GM18951 (cell line): Measurements from ENCODE around the gene TMEM203.
A peak's percentile ranks its signal among the peaks of the same experiment; 100 is the strongest.

Experiments used
- POLR2A ChIP-seq: IDR thresholded peaks from 4 replicates; pipeline ENCODE4 v1.6.1; 2011; ENCODE audit warnings: mild to moderate bottlenecking; ENCODE audit not compliant: insufficient read length, insufficient read depth; ENCODE audit errors: extremely low read depth
- in situ Hi-C: fragments of 300-500 bp; cut with MboI; formaldehyde crosslinking; loops from one replicate; pipeline ENCODE4 v1.12.0; 2022; ENCODE audit warnings: low sequenced_read_pairs, mixed read lengths, inconsistent platforms; ENCODE audit not compliant: unreplicated experiment

The TMEM203 gene, protein sequence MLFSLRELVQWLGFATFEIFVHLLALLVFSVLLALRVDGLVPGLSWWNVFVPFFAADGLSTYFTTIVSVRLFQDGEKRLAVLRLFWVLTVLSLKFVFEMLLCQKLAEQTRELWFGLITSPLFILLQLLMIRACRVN

DNA sequence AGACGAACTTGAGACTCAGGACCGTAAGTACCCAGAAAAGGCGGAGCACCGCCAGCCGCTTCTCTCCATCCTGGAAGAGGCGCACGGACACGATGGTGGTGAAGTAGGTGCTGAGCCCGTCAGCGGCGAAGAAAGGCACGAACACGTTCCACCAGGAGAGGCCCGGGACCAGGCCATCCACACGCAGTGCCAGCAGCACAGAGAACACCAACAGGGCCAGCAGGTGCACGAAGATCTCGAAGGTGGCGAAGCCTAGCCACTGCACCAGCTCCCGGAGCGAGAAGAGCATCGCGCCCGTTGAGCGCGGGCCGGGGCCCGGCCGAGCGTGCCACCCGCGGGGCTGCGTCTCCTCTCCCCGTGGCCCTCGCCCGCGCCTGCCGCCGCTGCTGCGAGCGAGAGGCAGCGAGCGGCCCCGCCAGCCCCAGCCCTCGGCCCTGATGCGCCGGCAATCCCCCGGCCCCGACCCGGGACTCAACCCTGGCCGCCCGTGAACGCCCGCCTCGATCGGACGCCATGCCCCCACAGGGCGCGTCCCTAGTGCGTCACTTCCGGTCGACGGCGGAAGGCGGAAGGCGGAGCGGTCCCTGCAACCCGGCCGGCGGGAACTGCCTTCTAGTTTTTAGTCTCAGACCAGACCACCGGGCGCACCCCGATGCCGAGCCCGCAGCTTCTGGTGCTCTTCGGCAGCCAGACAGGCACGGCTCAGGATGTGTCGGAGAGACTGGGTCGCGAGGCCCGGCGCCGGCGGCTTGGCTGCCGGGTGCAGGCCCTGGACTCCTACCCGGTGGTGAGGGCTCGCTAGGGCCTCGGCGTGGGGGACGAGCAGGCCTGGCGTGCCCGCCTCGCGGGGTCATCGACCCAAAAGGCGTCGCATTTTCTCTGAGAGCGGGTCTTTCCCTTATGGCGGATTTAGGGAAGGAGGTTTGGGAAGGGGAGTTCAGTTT lies at the start of gene TMEM203, which contains the start of gene NDOR1:
Gene TMEM203, minus strand, starts transcription at position 523 of the 944 bp plus-strand sequence. Its CDS starts 234 bp downstream, at position 289.
Gene NDOR1, plus strand, starts transcription at position 575 of the 944 bp plus-strand sequence. Its CDS starts 78 bp downstream, at position 653.
- in situ Hi-C loops = no loop called here
- TF ChIP-seq POLR2A = peak; percentile 93

DNA sequence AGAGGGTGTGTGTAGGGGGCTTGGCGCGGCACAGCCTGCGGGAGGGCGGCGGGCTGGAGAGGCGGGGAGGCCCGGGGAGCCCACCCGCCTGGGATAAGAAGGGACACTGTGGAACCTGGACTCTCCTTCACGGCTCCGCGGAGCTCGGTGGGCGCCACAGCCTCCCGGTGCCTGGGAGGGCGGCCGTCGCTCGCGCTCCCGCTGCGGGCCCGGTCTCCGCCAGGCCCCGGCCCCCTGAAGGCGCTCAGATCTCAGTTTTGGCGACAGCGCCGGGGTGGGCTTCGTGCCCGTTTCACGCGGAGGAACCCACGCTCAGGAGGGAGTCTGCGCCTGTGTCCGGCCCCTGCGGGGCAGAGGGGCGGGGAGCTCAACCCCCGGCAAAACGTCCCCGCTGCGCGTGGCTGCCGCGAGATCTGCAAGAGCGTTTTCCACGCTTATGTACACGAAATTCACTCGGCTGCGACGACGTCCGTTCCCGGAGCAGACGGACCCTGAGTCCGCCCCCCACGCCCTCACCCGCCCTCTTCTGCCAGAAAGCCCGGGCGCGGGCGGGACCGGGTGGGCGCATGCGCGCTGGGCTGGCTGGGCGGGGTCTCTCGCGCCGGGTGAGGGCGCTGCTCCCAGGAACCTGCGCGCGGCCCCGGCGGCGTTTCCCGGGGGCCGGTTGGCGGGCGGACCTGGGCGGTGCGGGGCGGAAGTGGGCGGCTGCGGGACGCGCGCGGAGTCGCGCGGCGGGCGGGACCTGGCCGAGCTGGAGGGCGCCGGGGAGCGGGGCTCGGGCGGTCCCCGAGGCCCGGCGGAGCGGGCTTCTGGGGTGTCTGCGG lies 49.4 kb upstream of the TMEM203 start, which contains the start of gene NELFB:
Gene NELFB, plus strand, starts transcription at position 704 of the 824 bp plus-strand sequence.
- in situ Hi-C loops = no loop called here
- TF ChIP-seq POLR2A = peak; percentile 86

DNA sequence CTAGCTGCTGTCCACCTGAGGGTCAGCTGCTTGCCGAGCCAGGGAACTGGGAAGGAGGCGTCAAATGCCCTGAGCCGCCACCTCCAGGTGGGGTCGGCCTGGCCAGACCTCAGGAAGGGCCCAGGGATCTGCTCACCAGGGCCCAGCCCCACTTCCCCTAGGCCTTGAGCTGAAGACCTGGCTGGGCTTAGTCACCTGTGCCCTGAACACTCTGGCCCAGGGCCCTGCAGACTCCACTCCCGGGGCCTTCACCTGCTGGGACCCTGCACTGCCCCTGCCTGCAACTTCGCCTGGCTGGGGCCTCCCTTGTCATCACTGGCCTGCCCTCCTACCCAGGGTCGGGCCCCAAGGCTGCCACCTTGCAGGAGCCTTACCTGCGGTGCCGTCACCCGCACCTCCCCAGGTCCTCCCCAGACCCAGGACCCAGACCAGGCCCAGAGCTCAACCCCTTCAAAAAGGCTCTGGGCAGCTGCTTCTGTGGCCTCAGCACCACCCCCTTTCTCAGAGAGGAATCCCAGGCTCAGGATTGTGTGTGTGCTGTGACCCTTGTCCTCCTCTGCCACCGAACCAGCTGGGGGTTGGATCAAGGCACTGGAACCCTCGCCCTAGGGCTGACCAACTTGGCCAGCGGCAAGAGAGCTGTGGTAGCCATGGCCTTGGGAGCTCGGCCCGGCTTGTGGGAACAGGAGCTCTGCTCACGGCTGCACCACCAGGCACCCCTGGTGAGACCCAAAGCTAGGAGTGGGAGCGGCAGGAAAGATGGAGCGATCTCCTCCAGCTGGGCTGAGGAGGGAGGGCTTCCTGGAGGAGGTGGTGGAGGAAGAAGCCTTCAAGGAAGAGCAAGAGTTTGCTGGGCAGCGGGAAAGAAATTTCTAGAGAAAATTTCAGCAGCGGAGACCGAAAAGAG lies 48.5 kb upstream of the TMEM203 start:
- no peak for TF ChIP-seq POLR2A
- in situ Hi-C loops = no loop called here

DNA sequence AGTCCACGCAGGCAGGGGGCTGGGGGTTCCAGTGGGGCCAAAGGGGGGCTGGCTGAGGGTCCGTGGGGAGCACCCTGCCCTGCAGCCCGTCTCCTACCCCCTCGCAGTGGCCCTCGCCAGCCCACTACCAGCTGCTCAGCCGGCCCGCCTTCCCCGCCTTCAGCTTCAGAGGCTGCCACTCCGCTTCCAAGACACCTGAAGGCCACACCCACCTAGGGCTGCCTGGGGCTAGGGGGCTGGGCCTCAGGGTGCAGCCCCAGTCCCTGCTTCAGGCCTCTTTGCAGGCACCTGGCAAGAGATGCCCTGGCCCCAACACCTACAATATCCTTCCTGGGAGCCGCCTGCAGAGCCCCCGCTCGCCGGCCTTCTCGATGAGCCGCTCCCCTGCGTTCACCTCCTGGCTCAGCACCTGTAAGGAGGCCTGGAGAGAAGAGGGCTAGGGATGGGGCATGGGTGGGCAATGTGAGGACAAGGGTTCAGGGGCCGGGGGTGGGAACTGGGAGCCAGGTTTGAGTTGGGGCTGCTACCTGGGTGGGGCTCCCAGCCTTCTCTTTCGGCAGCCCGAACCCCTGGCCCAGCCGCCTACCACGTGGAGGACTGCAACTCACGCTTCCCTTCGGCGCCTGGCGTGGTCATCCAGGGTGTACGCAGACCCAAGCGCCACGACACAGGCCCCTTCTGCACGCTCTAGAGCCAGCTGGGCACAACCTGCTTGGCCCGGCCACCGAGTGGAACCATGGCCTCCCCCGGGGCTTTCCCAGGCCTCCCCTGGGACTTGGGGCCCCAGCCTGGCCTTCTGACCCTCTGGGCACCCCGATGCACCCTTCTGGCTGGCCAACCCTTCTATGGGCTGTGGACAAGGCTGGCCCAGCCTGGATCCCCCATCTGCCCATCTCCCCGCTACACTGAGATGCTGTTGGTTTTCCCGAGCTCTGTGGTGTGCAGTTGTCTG lies 47.4 kb upstream of the TMEM203 start:
- TF ChIP-seq POLR2A = no peak
- in situ Hi-C loops = no loop called here

DNA sequence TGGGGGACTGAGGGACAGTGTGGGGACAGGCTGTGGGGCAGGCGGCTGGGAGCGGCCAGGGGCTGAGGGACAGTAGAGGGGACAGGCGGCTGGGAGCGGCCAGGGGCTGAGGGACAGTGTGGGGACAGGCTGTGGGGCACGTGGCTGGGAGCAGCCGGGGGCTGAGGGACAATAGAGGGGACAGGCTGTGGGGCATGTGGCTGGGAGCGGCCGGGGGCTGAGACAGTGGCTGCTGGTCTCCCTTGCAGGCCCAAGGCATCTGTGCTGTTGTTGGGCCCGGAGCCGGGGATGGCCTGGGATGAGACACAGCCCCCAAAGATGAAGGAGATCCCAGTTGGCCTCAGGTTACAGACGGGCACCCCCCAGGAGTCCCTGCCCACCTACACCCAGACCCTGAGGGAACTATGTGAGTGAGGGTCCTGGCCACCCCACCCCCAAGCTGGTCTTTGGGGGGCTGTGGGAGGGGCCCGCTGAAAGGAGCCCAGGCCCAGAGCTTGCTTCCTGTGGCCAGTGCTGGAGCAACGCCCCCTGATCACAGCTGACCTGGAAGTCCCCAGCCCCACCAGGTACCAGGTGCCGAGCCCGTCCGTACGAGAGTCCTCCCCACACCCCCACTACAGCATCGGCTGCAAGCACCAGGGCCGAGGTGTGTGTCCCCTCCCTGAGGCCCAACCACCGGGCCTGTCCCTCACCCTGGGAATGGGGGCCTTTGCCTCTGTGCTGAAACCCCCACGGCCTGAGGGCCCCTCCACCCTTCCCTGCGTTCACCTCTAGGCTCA lies 46.2 kb upstream of the TMEM203 start:
- in situ Hi-C loops = no loop called here
- no peak for TF ChIP-seq POLR2A

DNA sequence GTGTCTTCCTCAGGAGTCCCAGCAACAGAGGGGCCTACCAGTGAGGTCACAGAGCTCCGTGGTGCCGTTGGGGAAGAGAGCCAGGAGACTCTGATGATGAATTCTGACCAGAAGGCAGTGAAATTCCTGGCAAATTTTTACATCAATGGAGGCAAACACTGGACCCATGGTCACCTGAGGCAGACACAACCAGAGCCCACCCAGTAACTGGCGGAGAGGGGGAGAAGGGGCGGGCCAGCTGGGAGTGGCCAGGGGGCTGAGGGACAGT lies 45.7 kb upstream of the TMEM203 start, which contains the start of gene STPG3:
Gene STPG3, plus strand, starts transcription at position 93 of the 268 bp plus-strand sequence. Its CDS starts 1 bp downstream, at position 94.
- in situ Hi-C loops = no loop called here
- no peak for TF ChIP-seq POLR2A

DNA sequence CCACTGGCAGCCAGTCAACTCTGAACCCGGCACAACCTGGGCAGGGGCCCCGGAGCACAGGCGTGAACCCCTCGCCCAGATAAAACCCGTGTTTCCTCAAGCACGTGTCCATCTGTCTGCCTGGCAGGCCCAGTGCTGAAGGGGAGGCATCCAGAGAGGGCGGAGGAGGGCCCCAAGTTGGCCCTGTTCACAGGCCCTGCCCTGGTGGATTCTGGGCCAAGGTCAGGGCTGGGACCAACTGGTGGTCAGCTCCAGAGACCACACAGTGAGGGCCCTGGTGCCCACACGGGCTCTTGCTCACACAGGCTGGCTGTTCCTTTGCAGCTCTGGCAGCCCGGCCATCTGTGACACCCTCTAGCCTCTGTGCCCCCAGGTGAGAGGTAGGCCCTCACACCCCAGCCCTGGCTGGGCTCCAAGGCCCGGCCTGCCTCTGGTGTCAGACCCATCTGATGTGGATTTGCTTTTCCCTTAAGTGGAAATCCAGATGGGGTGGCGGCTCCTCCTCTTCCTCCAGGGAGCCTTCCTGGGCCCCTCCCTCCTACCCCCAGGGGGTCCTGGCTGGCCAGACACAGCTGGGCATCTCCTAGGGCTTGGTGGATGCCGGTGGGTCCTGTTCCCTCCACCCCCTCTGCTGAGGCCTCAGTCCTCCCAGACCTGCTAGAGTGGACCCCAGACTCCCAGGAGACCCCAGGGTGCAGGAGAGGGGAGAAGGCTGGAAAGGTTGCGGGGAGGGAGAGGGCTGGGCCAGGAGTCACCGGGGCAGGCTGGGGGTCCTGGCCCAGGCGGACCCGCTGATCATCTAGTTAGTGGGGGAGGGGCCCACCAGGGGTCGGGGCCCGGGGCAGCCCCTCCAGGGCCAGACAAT lies 45.1 kb upstream of the TMEM203 start:
- no peak for TF ChIP-seq POLR2A
- in situ Hi-C loops = no loop called here

DNA sequence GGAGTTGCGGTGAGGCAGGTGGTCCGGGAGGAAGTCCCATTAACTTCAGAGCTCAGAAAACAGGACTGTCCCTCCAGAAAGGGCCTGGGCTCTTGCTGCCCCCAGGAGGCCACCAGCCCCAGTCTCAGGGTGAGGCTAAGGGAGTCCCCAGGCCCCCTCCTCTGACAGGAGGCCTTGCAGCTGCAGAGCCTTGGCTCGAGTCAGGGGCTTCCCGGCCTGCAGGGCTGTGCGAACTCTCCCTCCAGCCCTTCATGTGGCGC lies 42.4 kb upstream of the TMEM203 start:
- TF ChIP-seq POLR2A = no peak
- in situ Hi-C loops = no loop called here

DNA sequence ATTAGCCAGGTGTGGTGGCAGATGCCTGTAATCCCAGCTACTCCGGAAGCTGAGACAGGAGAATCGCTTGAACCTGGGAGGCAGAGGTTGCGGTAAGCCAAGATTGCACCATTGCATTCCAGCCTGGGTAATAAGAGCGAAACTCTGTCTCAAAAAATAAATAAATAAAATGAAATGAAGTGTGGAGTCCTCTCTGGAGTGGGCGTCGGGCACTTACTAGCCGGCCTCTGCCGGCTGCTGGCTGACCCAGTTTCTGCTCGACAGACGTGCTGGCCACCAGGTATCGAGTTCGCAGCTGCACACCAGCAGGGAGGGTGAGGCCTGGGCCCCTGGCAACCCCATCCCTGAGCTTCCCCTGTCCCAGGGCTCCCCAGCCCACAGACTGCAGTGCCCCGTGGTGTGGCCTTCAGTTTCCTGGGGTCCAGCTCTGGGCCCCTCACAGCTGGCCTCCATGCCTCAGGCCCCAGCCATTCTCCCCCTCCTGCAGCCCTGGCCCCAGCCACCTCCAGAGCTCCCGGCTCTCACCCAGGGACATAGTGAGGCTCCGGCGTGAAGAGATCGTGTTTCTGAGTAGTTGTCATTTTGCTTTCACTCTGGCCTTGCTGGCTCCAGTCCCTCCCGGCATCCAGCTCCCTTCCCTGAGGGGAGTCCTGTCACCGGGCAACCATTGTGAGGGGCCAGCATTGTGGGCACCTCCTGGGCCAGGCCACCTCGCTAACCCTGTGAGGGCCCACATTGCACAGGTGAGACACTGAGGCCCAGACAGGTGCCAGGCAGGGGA lies 41.9 kb upstream of the TMEM203 start:
- in situ Hi-C loops = no loop called here
- no peak for TF ChIP-seq POLR2A
